HG03135 (cell line): ENCODE results near the gene DIO3.

Experiments used
- ATAC-seq: cut with Tn5 transposase; IDR thresholded peaks from one replicate; pipeline ENCODE4 v1.9.1; 2021; ENCODE audit warnings: mild to moderate bottlenecking, moderate library complexity; ENCODE audit not compliant: unreplicated experiment

The DIO3 gene

DNA sequence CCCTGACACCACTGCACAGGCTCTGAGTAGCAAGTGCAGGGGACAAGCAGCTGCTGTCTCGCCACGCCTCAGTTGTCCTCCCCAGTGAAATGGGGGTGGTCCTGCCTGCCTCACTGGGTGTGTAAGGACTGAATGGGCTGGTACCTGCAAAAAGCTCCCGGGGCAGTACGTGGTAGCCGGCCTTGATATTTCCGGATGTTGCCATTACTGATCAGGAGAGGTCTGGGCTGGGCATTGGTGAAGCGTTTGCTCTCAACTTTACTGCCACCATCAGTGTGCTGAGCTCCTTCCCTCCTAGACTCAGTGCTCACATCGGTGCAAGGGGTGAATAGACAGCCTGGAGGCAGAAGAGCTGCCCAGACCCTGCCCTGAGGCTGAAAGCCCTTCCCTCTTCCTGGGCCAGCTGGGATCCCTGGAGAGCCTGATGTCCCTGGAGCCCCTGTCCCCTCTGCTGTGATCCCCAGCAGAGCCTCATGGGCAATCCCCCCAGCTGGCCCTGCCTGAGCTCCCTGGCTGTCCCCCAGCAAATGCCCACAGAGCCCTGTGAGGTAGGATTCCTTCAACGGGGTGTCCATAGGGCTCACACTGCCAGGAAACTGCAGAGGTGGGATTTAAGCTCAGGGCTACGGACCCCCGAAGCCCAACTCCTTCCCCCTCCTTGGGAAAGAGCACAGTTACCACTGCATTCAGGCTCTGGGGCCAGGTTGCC lies 18.2 kb downstream of the DIO3 start:
- ATAC-seq: no peak

- no peak for ATAC-seq
These were observed 20.5 kb downstream of the DIO3 start for GRCh38 chr14:101581806-101582205.

- ATAC-seq: no peak
These were observed 21.0 kb downstream of the DIO3 start for GRCh38 chr14:101582294-101582693.

DNA sequence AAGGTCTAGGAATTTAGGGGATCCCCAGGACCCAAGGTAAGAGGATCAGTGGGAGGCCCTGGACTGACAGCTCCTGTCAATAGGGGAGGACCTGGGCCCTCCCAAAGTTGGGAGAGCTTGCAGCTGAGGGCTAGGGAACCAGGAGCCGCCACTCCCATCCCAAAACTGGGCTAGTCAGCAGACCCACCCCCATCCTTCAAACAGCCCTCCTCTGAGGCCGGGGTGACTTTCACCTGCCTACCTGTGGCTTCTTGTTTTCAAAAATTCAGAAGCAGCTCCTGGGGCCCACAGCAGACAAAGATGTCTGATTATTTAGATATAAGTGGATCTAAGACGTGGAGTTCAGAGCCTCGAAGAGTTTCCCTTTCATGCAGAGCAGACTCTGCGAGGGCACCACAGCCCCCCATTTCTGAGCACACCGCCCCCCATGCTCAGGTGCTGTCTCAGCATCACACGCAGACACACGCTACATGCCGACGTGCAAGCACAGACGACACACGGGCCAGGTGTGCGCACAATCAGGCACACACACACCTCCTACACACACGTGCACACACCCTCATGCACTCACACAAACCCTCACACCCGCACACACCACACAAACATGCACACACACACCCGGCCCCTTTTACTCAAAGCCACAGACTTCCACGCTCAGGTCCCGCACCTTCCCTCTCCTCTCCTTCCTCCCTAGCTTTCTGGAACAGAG lies 21.9 kb downstream of the DIO3 start:
- no peak for ATAC-seq

DNA sequence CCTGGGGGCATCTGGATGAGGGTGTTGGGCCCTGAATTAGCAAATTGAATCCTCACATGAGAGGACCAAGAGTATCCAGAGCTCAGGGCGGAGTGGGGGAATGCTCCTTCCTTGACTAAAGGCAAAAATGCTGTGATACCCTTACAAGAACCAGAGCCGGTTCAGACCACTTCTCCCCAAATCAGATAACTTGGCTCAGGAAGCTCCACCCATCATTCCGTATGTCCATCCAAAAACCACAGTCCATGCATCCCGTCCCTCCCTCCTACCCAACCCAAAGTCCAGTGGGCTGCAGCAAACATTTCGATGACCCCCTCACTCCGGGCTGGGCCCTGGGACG lies 22.4 kb downstream of the DIO3 start:
- ATAC-seq: no peak

DNA sequence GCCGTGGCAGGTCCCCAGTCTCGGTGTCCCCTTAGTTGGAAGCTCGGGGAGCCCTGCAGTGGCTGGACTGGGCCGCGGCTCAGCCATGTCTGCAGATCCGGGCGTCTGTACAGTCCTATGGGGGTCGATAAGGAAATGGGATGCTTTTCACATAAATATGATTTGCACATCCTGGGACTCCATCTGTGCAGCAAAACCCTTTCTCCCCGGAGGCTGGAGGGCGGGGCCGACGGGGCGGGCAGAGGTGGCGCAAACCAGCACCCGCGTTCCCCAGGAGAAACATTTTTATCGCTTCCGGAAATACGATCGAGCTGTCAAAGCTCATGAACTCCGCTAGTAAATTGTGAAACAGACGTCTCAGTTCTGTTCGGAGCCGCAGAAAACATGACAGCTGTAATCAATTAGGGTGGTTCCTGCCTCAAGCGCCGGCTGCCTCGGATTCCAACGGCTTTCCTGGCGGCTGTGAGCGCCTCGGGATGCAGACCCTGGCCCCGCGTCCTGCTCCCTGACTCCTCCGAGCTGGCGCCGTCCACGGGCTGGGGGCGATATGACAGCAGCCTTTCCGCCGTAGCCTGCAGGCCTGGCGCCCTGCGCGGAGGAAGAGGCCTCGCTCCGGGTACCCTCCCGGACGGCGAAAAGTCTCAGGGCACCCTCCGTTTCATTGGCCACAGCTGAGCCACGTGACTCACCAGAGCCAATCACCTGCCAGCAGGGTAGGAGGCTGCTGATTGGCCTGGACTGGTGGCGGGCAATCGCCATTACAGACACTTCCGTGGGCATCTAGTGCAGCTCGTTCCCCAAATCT lies 23.0 kb downstream of the DIO3 start:
- ATAC-seq: no peak

- no peak for ATAC-seq
These were observed 23.9 kb downstream of the DIO3 start for GRCh38 chr14:101585211-101585610.

DNA sequence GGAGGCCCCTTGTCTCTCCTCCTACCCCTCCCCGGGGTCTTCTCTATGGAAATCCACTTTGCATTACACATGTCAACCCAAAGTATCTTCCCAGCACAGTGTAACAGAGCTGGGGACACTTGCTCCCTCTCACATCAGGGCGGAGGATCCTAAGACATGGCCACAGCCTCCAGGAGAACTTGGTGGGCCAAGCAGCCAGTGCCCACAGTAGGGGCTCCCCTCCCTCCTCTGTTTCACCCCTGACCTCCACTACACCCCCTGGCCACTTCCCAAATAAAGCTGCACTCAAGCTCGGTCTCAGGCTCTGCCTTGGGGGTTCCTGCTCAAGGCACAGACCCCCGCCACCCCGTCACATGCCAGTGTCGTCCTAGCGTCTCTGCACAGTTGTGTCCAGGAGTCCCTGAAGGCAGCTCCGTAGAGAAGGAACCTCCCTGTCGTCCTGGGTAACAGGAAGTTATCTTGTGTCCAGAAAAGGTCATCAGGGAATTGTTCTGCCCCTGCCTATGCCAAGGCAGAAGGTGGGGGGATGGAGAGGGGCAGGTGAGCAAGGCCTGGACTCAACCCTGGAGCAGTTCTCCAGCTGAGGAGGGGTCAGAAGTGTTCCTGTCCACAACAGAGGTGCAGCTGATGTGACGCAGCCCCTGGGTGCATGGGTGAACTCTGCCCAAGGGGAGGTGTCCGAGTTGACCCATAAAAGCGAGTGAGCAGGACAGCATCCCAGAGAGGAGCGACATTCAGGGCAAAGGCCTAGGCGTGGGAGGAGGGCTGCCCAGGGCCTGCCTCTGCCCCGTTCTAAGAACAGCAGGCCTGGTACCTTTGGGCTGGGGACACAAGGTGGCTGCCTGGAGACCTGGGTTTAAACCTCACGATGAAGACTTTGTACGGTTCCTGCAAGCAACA lies 25.5 kb downstream of the DIO3 start:
- ATAC-seq: no peak

DNA sequence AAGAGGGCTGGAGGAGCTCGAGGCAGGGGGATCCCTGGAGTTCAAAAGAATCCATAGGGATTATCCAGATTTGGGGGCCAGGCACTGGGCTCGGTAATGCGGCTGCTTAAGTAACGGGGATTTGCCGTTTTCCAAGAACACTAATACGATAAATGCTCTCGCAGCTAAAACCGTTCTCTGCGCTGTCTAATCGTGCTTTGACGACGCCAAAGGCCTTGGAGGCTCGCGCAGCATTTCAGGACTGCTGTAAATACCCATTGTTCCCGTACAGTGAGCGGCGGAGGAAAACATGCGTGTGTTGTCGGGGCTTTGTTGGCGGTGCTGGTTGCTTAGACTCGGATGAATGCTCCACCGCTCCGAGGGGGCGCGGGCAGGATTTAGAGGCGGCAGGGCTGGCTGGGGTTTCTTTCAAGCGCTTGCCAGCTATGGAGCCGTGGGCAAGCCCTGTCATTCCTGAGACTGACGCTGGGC lies 26.2 kb downstream of the DIO3 start:
- ATAC-seq: no peak

- no peak for ATAC-seq
These were observed 27.1 kb downstream of the DIO3 start for GRCh38 chr14:101588286-101588975.

DNA sequence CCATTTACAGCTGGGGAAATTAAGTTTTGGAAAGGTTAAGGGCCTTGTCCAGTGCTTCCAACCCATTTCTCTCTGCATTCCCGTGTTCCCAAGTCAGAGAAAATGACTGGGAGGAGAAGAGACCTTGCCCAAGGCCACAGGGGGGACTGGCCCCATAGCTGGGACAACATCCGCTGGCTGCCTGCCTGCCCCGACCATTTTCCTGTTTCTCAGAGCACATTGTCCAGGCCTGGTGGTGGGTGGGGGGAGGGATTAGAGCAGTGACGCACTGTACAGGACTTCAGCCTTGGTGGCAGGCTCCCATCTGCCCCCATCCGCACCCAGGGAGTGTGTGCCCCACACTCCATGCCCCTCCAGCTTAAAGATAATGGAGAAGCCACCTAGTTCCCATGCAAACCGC lies 27.7 kb downstream of the DIO3 start:
- ATAC-seq: no peak

- no peak for ATAC-seq
These were observed 28.3 kb downstream of the DIO3 start for GRCh38 chr14:101589486-101590015.

- ATAC-seq: no peak
These were observed 28.8 kb downstream of the DIO3 start for GRCh38 chr14:101590062-101590461.

GRCh38 chr14:101590616-101591015 lies 29.3 kb downstream of the DIO3 start:
- ATAC-seq: no peak

DNA sequence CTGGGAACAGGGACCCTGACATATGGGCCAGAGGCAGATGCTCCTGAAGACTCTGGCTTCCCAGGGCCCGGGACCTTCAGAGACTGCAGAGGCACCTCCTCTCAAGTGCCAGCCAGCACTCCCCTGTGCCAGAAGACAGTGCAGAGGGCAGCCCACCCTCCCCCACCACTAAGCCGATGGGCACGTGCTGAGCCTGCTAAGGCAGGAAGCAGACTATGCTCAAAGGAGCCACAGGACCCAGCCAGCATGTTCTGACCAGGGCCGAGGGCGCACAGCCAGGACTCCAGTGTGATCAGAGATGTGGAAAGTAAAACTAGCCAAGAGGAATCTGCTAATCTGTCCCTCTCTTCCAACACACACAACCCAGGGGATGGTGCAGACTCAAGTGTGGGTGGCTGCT lies 29.8 kb downstream of the DIO3 start:
- no peak for ATAC-seq

- no peak for ATAC-seq
These were observed 30.3 kb downstream of the DIO3 start for GRCh38 chr14:101591582-101591981.

GRCh38 chr14:101593411-101594238 lies 32.3 kb downstream of the DIO3 start:
- no peak for ATAC-seq

DNA sequence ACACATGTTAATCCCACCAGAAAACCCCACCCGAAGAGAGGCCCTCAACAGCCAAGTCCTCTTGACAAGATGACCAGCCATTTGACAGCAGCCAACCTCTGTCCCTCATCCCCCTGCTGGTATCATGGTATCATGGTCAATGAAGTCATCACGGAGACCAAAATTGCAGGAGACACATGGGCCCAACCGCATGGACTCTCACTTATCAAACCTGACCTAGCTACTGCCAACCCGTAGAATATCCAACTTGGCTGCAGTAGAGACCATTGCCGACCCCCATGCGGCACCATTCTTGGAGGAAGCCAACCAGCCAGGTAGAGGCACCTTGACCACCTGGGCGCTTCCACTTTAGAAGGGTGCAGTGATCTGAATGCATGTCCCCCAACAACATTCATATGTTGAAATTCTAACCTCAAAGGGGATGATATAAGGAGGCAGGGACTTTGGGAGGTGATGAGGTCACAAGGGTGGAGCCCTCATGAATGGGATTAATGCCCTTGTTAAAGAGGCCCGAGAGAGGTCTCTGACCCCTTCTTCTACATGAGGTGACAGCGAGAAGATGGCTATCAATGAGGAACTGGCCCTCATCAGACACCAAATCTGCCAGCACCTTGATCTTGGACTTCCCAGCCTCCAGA lies 33.3 kb downstream of the DIO3 start:
- ATAC-seq: no peak

DNA sequence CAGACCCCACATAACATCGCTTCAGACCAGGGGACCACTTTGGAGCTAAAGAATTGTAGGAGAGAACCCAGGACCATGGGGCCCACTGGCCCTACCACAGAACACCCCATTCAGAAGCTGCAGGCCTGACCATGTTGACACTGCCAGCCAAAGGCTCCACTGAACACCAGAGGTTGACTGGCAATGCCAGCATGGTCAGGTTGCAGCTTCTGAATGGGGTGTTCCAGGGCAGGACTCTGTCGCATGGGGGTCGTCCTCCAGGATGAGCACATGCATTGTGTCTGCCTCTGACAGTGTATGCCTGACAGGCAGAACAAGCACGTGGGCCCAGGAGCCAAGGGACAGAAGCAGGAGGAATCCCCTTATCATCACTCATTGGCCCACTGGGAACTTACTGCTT lies 34.1 kb downstream of the DIO3 start:
- ATAC-seq: no peak
